ENCODE measurements around the gene RFPL4AL1. TPM values are rescaled to one million over a fixed set of nuclear protein-coding genes. Genes with fewer than 3 reads are reported as not detected.
"Not testable (repeated sequence)": the region's sequence is repeated elsewhere in the genome, so short reads cannot be mapped to it uniquely, and the experiment has no call there.

RFPL4AL1 gene
- total and polyA plus RNA-seq, 2 of the 8 experiments (the other 6 are each of a cell fraction or from before 2014, with no cell fraction given) = not detected

GRCh38 chr19:55756808-55757207 lies 12.1 kb upstream of the RFPL4AL1 start:
- H3K23me2 ChIP-seq (ENCODE audit: low read depth, low read length); H4K5ac ChIP-seq (ENCODE audit: insufficient read length, low read depth, low read length); H2BK20ac ChIP-seq (ENCODE audit: low read length); H3K79me1 ChIP-seq (ENCODE audit: low read depth, low read length); H4K8ac ChIP-seq (ENCODE audit: extremely low read depth, insufficient read depth, low read length); H3K18ac ChIP-seq (ENCODE audit: extremely low read depth, low read length); H2BK15ac ChIP-seq (ENCODE audit: low read length); H3K4me1 ChIP-seq (replicated peaks in 1 of 4; ENCODE audit: control insufficient read depth in 3 of 4, insufficient read depth in 4 of 4, low read length in 3 of 4); H4K20me1 ChIP-seq (replicated peaks in 1 of 2; ENCODE audit: control insufficient read depth in 1 of 2, insufficient read depth in 2 of 2, low read length in 2 of 2); H2AFZ ChIP-seq (ENCODE audit: low read length); H3K79me2 ChIP-seq (ENCODE audit: control insufficient read depth in 1 of 2, insufficient read depth in 2 of 2, low read length in 2 of 2); H2BK12ac ChIP-seq (ENCODE audit: low read depth, low read length); H3K4me2 ChIP-seq (ENCODE audit: insufficient read depth in 1 of 2, low read depth in 2 of 2, low read length in 2 of 2); H3K4ac ChIP-seq (replicated peaks; ENCODE audit: insufficient read length, low read depth, low read length); POLR2A ChIA-PET (ENCODE audit: partially characterized antibody); H3K9ac ChIP-seq (replicated peaks in 1 of 4; ENCODE audit: extremely low read depth in 1 of 4, low read depth in 3 of 4, low read length in 3 of 4); H3K23ac ChIP-seq (ENCODE audit: insufficient read length); H2BK120ac ChIP-seq (replicated peaks; ENCODE audit: low read depth, low read length); H2AK5ac ChIP-seq (ENCODE audit: low read depth, low read length); H4K91ac ChIP-seq (replicated peaks; ENCODE audit: insufficient read length, low read length); H3K14ac ChIP-seq (ENCODE audit: insufficient read length); H3K4me3 ChIP-seq (ENCODE audit: extremely low read depth in 1 of 4, insufficient read depth in 2 of 4, low read depth in 3 of 4, low read length in 4 of 4); CTCF ChIA-PET (ENCODE audit: partially characterized antibody); H3K36me3 ChIP-seq (ENCODE audit: control insufficient read depth in 2 of 4, insufficient read depth in 4 of 4, low read length in 3 of 4); H3K27me3 ChIP-seq (replicated peaks in 1 of 4; ENCODE audit: control insufficient read depth in 3 of 4, extremely low read depth in 1 of 4, insufficient read depth in 3 of 4, low read length in 3 of 4); FAIRE-seq; DNase-seq (ENCODE audit: low read depth in 1 of 2, low spot score in 2 of 2); H3K27ac ChIP-seq (ENCODE audit: low read depth, low read length); H2BK5ac ChIP-seq (ENCODE audit: low read depth, low read length); H3K56ac ChIP-seq (replicated peaks; ENCODE audit: insufficient read length, low read depth, low read length): not testable (repeated sequence)
- peaks cover 52 to 59% of the 10 kb centered on the region in 2 experiments for H3K9me3 ChIP-seq (ENCODE audit: insufficient read depth in 2 of 2, low read depth in 1 of 2, low read length in 1 of 2)
- 61% methylated on average over 4 of the region's 4 CpGs; no CpG with 5 or more reads in 1 of the 2 experiments for WGBS, 2 experiments (ENCODE audit: extremely low coverage in 1 of 2, insufficient coverage in 1 of 2, insufficient read length in 1 of 2, insufficient replicate concordance in 2 of 2, low coverage in 1 of 2, low lambda C conversion rate in 2 of 2, missing lambda C conversion rate in 1 of 2)

DNA sequence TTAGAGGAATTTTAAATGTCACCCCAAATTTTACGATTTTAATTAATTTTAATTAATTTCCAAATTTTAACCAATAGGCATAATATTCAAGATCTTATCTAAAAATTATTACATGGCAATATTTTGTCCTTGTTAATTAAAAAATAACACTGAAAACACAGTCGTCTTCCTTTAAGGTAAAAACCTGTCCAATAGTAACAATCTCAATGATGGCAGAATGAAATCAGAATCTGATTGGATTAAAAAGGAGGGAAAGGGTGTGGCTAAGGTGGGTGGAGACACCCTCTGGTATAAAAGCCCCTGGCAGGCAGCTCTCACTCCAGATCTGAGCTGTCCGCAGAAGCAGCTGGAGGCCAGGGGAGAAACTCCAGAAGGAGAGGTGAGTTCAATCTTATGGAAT lies 10.1 kb upstream of the RFPL4AL1 start, which contains the start of gene RFPL4A:
Gene RFPL4A, plus strand, starts transcription at position 301 of the 400 bp plus-strand sequence. CDS start 2,704 bp downstream, outside the sequence.
- H3K4me2 ChIP-seq (ENCODE audit: insufficient read depth in 1 of 2, low read depth in 2 of 2, low read length in 2 of 2); H3K14ac ChIP-seq (ENCODE audit: insufficient read length); POLR2A ChIA-PET (ENCODE audit: partially characterized antibody); H2AK5ac ChIP-seq (ENCODE audit: low read depth, low read length); H4K91ac ChIP-seq (replicated peaks; ENCODE audit: insufficient read length, low read length); H4K8ac ChIP-seq (ENCODE audit: extremely low read depth, insufficient read depth, low read length); H2BK15ac ChIP-seq (ENCODE audit: low read length); H2BK12ac ChIP-seq (ENCODE audit: low read depth, low read length); CTCF ChIA-PET (ENCODE audit: partially characterized antibody); H3K9ac ChIP-seq (replicated peaks in 1 of 4; ENCODE audit: extremely low read depth in 1 of 4, low read depth in 3 of 4, low read length in 3 of 4); H4K20me1 ChIP-seq (replicated peaks in 1 of 2; ENCODE audit: control insufficient read depth in 1 of 2, insufficient read depth in 2 of 2, low read length in 2 of 2); DNase-seq (ENCODE audit: low read depth in 1 of 2, low spot score in 2 of 2); H3K4me3 ChIP-seq (ENCODE audit: extremely low read depth in 1 of 4, insufficient read depth in 2 of 4, low read depth in 3 of 4, low read length in 4 of 4); H3K79me2 ChIP-seq (ENCODE audit: control insufficient read depth in 1 of 2, insufficient read depth in 2 of 2, low read length in 2 of 2); H3K18ac ChIP-seq (ENCODE audit: extremely low read depth, low read length); FAIRE-seq; H3K27ac ChIP-seq (ENCODE audit: low read depth, low read length); H3K4me1 ChIP-seq (replicated peaks in 1 of 4; ENCODE audit: control insufficient read depth in 3 of 4, insufficient read depth in 4 of 4, low read length in 3 of 4); H3K4ac ChIP-seq (replicated peaks; ENCODE audit: insufficient read length, low read depth, low read length); H4K5ac ChIP-seq (ENCODE audit: insufficient read length, low read depth, low read length); H3K23ac ChIP-seq (ENCODE audit: insufficient read length); H2BK120ac ChIP-seq (replicated peaks; ENCODE audit: low read depth, low read length); H3K23me2 ChIP-seq (ENCODE audit: low read depth, low read length); H2AFZ ChIP-seq (ENCODE audit: low read length); H2BK5ac ChIP-seq (ENCODE audit: low read depth, low read length); H3K36me3 ChIP-seq (ENCODE audit: control insufficient read depth in 2 of 4, insufficient read depth in 4 of 4, low read length in 3 of 4); H3K27me3 ChIP-seq (replicated peaks in 1 of 4; ENCODE audit: control insufficient read depth in 3 of 4, extremely low read depth in 1 of 4, insufficient read depth in 3 of 4, low read length in 3 of 4); H2BK20ac ChIP-seq (ENCODE audit: low read length); H3K79me1 ChIP-seq (ENCODE audit: low read depth, low read length); H3K56ac ChIP-seq (replicated peaks; ENCODE audit: insufficient read length, low read depth, low read length): not testable (repeated sequence)
- WGBS, 2 experiments (ENCODE audit: extremely low coverage in 1 of 2, insufficient coverage in 1 of 2, insufficient read length in 1 of 2, insufficient replicate concordance in 2 of 2, low coverage in 1 of 2, low lambda C conversion rate in 2 of 2, missing lambda C conversion rate in 1 of 2) = 81% methylated on average over 2 of the region's 3 CpGs; no CpG with 5 or more reads in 1 of the 2 experiments
- peaks cover 39 to 54% of the 10 kb centered on the region in 2 experiments for H3K9me3 ChIP-seq (ENCODE audit: insufficient read depth in 2 of 2, low read depth in 1 of 2, low read length in 1 of 2)
